ENCODE measurements around the gene FLAD1. TPM values are rescaled to one million over a fixed set of nuclear protein-coding genes. Genes with fewer than 3 reads are reported as not detected.

Gene FLAD1
- total RNA-seq, 1 experiment from 2014 or later, result 97.0 TPM

DNA sequence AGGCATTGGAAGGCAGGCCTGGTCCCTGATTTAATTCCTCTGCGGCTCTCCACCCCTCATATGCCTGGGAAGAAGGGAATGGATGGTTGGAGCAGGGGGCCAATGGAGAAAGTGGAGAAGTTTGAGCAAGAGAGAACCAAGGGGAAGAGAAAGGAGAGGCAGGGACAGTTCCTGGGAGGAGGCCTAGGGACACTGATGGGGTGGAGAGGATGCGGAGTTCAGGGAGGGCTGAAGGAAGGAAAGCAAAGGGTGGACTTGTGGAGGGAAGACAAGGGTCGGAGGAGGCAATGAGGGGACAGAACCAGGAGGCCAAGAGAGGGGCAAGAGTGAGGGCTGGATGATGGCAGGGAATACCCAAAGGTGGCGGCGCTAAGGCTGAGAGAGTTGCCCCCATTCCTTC is 26.6 kb downstream of the FLAD1 start:
- H3K27me3 ChIP-seq (ENCODE audit: insufficient read depth, low read length), result no peaks in the 10 kb centered on the region
- H2AK5ac ChIP-seq (ENCODE audit: insufficient read length, low read length), result no peak overlapping the region
- H2BK5ac ChIP-seq (ENCODE audit: insufficient read length, low read length), result no peak overlapping the region
- no peak overlapping the region for H3K18ac ChIP-seq (ENCODE audit: insufficient read length, low read depth, low read length)
- Mint-ChIP-seq H3K4me3 (peak overlapping the region in 1 of 2 experiments; percentile 51; a peak in 2 of 5 replicates), H3K4me1 (peaks cover 46 to 64% of the 10 kb centered on the region in 2 experiments), H3K27ac (peak overlapping the region; percentile 26 to 52 (median 48); a peak in 4 of 7 replicates), H3K36me3 (ENCODE audit: insufficient read depth in 1 of 3, low read depth in 3 of 3) (peaks cover 4 to 16% (median 5%) of the 10 kb centered on the region in 3 experiments; a peak in 5 of 7 replicates), H3K27me3 (ENCODE audit: low read depth) (no peaks in the 10 kb centered on the region), H3K9me3 (no peaks in the 10 kb centered on the region; a peak in 2 of 5 replicates)
- no peak overlapping the region for H3T11ph ChIP-seq (ENCODE audit: low read length)
- no peak overlapping the region for H3K14ac ChIP-seq (ENCODE audit: insufficient read depth, low read length)
- TF ChIP-seq, protein P1, sequence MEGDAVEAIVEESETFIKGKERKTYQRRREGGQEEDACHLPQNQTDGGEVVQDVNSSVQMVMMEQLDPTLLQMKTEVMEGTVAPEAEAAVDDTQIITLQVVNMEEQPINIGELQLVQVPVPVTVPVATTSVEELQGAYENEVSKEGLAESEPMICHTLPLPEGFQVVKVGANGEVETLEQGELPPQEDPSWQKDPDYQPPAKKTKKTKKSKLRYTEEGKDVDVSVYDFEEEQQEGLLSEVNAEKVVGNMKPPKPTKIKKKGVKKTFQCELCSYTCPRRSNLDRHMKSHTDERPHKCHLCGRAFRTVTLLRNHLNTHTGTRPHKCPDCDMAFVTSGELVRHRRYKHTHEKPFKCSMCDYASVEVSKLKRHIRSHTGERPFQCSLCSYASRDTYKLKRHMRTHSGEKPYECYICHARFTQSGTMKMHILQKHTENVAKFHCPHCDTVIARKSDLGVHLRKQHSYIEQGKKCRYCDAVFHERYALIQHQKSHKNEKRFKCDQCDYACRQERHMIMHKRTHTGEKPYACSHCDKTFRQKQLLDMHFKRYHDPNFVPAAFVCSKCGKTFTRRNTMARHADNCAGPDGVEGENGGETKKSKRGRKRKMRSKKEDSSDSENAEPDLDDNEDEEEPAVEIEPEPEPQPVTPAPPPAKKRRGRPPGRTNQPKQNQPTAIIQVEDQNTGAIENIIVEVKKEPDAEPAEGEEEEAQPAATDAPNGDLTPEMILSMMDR (conservative IDR thresholded peaks at IDR 0.05), result no peak
- H3K23me2 ChIP-seq (ENCODE audit: insufficient read length, low read depth, low read length, poor library complexity, severe bottlenecking), result no peaks in the 10 kb centered on the region
- no CpG with 5 or more reads among the region's 5 CpGs for WGBS (ENCODE audit: extremely low coverage, insufficient read length, low lambda C conversion rate)
- no peak overlapping the region for H3K23ac ChIP-seq (ENCODE audit: insufficient read length, low read depth, low read length)
- H2BK120ac ChIP-seq (ENCODE audit: low read depth, low read length, poor library complexity, severe bottlenecking), result no peak overlapping the region
- no peaks in the 10 kb centered on the region for H3K9me3 ChIP-seq (ENCODE audit: control insufficient read depth, low read depth, low read length)
- H2BK20ac ChIP-seq (ENCODE audit: low read depth, low read length, poor library complexity, severe bottlenecking), result no peak overlapping the region
- H3K9ac ChIP-seq (ENCODE audit: extremely low read depth, insufficient read length, low read length), result no peak overlapping the region
- no peak overlapping the region for H4K91ac ChIP-seq (ENCODE audit: insufficient read length, low read depth, low read length)
- no peak overlapping the region for H3K4ac ChIP-seq (ENCODE audit: low read depth, low read length)
- no peak overlapping the region for H2AFZ ChIP-seq (ENCODE audit: low read length)
- H4K8ac ChIP-seq (replicated peaks; ENCODE audit: insufficient read length, low read depth, low read length), result no peak overlapping the region
- H3K79me2 ChIP-seq (ENCODE audit: insufficient read depth, low read length), result no peaks in the 10 kb centered on the region; the same call in 1 of the 2 replicates
- H2BK15ac ChIP-seq (ENCODE audit: low read depth, low read length), result no peak overlapping the region
- H2BK12ac ChIP-seq (ENCODE audit: insufficient read length, low read depth, low read length), result no peak overlapping the region
- no peak overlapping the region for H3K56ac ChIP-seq (ENCODE audit: insufficient read length, low read depth, low read length)
- H3K4me1 ChIP-seq (ENCODE audit: insufficient read depth, low read length), result peaks cover 3% of the 10 kb centered on the region; the same call in 1 of the 2 replicates
- H3K79me1 ChIP-seq (ENCODE audit: insufficient read depth, low read depth, low read length, poor library complexity, severe bottlenecking), result no peaks in the 10 kb centered on the region
- H4K20me1 ChIP-seq (ENCODE audit: control insufficient read depth, insufficient read depth, insufficient read length), result no peaks in the 10 kb centered on the region
- no peak for DNase-seq
- no peak overlapping the region for H3K27ac ChIP-seq (ENCODE audit: insufficient read length, low read depth, low read length)
- no peak overlapping the region for H3K4me2 ChIP-seq (ENCODE audit: insufficient read depth, insufficient read length, low read length)
- no peak overlapping the region for H4K5ac ChIP-seq (ENCODE audit: insufficient read length, low read depth, low read length)

Measured in H9 (cell line).